GM21423 (cell line): ENCODE measurements around the gene ERICH2.

ENCODE experiments used
- ATAC-seq: cut with Tn5 transposase; IDR thresholded peaks from one replicate; pipeline ENCODE4 v1.9.1; 2021; ENCODE audit warnings: mild to moderate bottlenecking, moderate library complexity; ENCODE audit not compliant: unreplicated experiment

Gene ERICH2

DNA sequence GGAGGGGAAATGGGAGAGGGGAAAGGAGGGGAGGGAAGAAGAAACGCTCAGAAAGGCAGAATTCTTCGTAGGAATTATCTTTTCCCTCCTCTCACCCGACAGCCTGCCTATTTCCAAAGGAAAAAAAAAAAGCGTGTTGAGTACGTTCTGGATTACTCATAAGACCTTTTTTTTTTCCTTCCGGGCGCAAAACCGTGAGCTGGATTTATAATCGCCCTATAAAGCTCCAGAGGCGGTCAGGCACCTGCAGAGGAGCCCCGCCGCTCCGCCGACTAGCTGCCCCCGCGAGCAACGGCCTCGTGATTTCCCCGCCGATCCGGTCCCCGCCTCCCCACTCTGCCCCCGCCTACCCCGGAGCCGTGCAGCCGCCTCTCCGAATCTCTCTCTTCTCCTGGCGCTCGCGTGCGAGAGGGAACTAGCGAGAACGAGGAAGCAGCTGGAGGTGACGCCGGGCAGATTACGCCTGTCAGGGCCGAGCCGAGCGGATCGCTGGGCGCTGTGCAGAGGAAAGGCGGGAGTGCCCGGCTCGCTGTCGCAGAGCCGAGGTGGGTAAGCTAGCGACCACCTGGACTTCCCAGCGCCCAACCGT, 46.4 kb downstream of the ERICH2 start, which contains the start of gene GAD1:
GAD1 (plus strand) TSS at position 384 of the 589 bp plus-strand sequence. CDS start 1,705 bp downstream, outside the sequence.
- ATAC-seq: no peak

DNA sequence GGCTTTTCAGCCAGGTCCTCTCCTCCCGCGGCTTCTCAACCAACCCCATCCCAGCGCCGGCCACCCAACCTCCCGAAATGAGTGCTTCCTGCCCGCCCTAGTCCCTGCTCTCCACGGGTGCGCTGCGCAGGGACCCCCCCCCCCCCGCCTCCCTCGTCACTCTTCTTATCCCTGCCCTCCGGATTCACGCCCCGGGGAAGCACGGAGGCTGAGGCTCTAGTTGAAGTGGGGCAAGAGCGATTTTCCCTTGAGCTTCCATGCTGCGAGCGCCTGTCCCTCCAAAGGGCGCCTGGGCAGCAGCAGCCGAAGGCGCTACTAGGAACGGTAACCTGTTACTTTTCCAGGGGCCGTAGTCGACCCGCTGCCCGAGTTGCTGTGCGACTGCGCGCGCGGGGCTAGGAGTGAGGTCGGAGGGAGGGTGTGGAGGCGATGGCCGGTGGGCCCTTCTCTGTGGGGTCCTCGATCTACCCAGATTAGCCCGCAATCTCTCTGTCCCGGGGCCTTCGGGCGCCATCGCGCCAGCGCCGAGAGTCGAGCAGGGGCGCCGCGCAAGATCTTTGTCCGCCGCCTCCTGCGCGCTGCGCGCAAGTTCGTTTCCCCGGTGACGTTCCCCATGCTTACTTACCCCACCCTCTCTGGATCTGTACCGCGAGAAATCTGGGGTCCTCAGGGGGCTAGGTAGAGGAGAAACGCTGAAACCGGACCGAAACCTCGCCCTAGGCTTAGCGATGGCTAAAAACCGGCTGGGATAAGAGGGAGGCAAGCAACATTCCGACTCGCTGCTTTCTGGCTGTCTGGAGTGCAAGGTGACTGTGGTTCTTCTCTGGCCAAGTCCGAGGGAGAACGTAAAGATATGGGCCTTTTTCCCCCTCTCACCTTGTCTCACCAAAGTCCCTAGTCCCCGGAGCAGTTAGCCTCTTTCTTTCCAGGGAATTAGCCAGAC, 47.2 kb downstream of the ERICH2 start:
- no peak for ATAC-seq

DNA sequence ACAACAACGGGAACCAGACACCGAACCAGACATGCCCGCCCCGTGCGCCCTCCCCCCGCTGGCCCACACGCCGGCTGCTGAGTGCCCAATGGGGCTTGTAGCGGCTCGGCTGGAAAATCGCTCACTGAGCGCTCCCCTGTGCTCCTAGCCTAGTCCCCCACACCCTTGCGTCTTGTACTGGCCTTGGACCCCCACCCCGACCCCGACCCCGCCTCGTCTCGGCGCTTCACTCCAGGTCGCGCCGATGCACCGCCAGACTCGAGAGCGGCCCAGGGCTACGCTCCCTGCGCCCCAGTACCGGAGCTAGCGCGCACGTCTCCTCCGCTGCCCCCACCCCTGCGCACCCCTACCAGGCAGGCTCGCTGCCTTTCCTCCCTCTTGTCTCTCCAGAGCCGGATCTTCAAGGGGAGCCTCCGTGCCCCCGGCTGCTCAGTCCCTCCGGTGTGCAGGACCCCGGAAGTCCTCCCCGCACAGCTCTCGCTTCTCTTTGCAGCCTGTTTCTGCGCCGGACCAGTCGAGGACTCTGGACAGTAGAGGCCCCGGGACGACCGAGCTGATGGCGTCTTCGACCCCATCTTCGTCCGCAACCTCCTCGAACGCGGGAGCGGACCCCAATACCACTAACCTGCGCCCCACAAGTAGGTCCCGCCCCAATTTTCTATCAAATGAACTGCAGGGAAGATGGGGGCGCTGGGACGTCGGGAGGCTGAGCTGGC, 48.0 kb downstream of the ERICH2 start:
- ATAC-seq: no peak

DNA sequence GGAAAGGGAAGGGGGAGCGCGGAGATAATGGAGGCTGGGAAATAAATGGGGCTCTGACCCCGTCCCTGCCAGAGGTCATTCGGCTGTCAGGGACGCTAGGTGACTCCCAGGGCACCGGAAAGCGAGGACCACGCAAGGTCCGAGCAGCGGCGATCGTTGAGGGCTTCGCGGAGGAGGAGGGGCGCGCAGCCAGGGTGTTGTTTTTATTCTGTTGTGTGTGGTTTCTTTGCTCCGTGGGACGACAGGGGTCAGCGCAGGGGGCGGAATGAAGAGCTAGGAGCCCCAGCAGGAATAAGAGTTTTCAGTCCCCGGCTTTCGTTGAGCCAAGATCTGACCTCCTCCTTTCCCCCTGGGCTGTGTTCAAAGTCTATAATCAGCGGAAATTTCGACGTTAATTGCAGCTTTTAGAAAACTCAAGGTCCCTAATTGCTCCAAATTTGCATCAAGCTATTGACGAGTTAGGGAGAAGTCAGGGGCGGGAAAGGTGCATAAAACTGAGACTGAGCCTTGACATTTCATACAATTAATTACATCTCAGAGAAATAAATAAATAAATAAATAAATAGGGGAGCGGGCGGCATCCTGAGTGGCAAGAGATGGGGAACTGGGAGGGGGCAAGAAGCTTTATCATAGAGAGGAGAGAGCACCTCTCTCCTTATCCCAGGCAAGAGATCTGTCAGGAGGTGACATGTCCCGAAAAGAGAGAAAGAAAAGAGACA, 48.7 kb downstream of the ERICH2 start:
- no peak for ATAC-seq

DNA sequence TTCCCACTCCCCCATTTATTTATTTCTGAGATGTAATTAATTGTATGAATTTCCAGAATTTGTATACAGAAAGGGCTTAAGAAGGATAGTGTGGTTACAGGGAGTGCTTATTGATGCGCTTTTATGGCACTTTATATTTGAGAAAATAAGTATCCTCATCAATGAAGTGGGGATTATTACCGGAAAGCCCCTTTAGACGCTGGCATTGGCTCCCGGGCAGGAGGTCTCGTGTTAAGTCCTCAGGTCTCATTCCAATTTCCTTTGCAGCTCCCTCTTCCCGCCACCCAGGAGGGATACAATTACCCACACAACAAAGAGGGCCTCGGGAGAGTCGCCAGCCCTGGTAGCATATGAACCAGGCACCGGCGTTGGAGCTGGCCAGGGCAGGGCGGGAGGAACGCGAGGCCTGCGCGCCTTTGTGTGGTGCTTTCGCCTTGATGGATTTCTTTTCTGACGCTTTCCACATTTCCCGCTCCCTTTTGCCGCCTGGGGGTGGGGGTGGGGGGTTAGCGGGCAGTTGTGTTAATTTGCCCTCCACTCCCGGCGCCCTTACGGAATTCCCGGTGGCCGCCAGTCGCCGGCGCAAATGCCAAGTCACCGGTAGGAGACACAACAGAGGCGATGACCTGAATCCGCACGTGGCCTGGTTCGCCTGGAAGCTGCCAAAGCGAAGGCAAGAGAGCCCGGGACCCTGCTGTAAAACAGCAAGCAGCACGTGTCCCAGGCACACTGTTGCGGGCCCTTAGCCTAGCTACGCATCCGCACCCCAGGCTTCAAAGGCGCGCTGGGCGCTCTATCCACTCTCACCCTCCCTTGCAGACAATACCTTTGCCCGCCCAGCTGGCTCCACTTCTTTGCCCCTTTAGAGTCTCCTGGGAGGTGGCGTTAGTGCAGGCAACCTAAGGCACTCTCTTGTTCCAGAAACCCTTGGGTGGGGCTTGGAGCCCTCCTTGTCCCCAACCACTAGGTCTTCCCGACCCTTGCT, 49.8 kb downstream of the ERICH2 start:
- ATAC-seq: no peak

DNA sequence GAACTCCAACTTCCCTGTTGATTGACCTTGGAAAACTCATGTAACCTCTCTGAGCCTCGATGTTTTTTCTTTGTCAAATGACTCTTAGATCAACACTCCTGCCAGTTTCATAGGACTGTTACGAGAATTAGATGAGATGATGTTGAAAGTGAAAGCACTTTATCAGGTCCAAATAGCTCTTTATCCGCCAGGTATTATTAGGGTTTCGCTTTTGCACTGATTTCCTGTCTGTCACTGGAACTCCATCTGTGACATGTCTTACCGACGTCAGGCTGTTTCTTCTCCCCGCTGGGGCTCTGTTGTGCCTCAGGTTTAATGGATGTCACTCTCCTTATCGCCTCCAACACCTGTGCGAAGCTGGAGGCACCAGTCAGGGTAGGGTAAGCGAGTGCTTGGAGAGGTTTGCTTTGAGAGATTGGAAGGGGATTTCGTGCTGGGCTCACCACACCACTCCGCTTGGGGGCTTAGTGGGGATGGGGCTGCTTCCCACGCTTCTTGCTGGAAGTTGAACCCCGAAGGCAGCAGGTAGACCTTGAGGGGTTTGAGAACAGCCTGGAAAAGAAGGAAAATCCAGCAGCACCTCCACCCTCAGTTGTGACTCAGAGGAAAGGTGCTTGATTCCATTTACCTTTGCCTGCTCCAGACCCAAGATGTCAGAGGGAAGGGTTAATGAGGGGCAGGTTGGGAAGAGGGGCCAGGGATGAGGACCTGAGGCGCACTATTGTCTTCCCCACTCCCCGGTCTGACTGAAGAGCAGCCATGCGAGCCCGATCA, 50.8 kb downstream of the ERICH2 start:
- no peak for ATAC-seq

DNA sequence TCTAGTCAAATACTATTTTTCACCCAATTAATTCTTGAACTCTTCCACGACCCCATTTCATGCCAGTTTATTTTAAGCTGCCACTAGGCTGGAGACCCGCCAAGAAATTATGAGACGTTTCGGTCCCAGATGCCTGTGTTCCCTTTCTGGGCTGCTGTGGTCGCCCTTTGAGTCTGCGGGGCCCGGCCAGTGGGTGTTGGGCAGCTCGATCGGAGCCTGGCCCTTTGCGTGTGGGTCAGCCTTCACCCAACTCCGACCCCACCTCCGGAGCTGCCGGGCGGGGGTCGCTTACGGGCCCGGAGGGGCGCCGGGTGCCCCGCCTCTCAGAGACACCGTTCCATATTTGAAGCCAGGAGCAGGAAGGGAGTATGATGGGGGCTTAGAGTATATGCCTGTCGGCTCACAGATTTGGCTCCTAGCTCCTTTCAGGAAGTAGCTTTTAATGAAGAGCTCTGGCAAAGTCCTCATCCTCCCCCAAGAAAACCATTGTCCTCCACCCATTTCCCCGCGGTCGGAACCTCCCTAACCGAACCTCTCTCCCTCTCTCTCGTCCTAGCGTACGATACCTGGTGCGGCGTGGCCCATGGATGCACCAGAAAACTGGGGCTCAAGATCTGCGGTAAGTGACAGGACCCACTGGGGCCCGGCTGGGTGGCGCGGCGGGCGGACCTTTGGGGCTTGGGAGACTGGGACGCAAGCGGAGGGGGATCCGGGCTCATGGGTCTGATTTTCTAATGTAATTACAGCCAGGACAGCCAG, 51.5 kb downstream of the ERICH2 start:
- ATAC-seq: no peak

DNA sequence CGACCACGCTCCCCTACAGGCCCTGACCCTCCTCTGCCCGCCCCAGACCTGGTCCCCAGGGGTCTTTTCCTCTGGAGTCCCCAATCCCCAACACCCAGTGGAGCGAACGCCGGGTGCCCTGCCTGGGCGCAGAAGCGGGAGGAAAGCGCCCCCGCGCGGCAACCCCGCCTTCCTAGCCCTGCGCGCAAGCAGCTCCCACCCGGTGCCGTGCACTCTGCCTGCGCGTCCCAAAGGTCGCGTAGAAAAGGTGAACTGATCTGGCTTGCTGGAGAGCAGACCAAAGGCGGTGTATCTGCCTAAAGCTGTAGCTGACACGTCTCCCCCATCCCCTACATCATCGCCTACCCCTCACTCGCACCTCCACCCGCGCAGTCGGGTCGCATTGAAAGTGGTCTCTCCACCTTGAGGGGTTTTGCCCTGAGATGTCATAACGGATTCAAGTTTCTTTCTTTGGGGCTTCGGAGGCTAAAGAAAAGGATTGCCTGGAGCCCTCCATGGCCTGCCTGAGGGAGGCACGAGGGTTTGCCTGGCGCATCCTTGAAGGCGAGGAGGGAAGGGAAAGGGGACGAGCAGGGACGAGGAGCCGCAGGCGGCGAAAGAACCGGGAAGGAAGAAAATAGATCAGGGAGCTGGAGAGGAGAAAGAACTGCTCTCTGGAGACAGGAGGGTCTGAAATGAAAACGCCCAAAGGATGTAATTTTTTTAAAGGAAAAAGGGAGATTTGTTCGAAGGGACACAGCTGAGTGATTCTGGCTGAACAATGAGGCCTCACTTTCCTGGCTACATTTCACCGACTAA, 52.3 kb downstream of the ERICH2 start:
- ATAC-seq: no peak

DNA sequence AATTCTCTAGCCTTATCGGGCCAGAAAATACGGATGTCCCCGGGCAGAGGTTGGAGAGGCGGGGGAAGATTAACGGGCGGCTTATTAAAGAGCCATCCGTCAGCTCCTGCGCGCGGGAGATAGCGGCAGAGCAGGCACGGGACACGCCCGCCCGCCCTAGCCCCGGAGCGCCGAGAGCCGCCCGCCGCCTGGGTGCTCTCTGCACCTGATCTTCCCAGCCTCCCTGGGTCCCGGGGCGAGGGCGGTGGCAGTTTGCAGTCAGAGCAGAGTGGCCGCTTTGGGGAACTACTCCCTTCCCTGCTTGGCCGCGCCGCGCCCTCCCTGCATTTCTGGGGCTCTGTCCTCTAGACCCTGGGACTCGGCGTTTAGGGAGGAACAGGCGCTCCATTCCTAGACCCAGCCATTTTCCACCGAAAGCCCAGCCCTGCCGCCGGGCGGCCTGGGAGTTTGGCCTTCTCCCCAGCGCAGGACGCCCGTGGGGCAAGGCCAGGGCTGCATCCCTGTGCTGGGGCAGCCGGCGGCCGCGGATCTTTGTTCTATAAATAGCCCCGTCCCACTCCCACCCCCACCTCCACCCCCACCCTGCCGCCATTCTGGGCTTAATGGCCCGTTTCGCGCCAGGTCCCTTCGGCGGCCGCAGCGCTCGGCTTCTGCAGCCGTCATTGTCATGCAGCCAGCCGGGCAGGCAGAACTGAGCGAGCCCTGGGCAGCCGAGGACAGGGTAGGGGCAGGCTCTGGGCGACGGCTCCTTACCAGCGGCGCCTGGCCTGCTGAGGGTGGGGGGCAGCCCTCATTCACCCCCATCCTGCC, 53.1 kb downstream of the ERICH2 start:
- no peak for ATAC-seq

DNA sequence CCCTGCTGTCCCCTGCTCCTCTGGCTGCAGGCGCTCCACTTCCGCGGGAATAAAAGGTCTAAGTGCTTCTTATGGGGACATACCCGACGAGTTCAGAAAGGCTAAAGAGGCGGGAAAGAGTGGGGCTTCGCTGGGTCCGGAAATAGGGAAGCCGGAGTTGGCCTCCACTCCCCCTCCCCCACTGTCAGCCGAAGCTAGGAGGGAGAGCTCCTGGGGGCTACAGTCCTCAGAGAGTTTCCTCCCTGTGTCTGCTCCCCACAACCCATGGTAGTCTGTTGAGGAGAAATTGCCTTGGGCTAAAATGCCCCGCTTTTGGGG, 53.7 kb downstream of the ERICH2 start:
- ATAC-seq: no peak

DNA sequence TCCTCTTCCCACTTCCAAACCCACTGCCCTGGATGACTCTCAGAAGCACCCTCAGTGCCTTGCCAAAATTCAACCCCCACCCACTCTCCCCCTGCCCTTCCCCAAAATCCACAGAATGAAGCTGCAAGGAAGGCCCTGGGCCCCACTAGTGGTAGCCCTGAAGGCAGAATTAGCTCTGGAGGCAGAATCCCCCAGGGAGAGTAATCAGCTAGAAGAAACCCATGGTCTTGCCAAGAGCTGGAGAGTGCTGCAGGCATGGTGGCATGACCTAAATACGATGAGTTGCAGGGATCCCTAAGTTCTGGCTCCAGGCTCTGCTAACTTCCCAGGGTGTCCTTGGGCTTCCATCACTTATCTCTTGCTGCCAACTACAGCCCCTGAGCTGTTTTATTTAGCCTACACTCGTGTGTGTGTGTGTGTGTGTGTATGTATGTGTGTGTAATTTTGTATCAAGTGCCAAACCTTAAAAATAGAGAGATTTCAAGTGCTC, 54.4 kb downstream of the ERICH2 start:
- no peak for ATAC-seq

DNA sequence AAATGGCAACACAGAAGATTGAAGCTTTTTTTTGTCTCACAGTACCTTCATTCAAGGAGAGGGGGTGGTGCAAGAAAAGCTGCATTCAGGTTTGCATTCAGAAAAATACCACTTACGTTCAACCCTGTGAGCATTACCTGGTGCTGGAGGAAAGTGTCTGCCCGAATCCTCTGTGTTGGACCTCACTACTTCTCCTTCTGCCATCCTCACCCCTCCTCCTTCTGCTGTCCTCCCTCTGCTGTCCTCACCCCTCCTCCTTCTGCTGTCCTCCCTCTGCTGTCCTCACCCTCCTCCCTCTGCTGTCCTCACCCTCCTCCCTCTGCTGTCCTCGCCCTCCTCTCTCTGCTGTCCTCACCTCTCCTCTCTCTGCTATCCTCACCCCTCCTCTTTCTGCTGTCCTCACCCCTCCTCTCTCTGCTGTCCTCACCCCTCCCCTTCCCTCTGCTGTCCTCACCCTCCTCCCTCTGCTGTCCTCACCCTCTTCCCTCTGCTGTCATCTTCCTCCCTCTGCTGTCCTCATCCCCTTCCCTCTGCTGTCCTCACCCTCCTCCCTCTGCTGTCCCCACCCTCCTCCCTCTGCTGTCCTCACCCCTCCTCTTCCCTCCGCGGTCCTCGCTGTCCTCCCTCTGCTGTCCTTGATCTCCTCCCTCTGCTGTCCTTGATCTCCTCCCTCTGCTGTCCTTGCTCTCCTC, 57.8 kb downstream of the ERICH2 start:
- ATAC-seq: no peak

DNA sequence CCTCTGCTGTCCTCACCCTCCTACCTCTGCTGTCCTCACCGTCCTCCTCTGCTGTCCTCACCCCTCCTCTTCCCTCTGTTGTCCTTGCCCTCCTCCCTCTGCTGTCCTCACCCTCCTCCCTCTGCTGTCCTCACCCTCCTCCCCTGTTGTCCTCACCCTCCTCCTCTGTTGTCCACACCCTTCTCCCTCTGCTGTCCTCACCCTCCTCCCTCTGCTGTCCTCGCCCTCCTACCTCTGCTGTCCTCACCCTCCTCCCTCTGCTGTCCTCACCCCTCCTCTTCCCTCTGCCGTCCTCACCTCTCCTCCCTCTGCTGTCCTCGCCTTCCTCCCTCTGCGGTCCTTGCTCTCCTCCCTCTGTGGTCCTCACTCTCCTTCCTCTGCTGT, 58.3 kb downstream of the ERICH2 start:
- ATAC-seq: no peak

DNA sequence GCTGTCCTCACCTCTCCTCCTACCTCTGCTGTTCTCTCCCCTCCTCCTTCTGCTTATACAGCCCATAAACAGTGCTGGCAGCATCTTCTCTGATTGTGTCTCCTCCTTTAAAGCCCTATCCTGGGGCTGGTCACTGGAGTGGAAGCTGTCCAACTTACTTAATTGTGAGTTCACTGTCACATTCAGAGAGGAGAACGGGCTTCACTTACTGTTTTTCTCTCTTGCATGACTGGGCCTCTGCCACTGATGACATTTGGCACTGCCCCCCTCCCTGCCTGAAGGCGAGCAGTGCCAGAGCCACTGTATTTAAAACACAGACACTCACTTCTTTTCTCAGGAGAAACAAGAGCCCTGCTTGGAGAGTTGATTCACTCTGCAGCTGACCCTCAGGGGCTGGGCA, 58.9 kb downstream of the ERICH2 start:
- no peak for ATAC-seq

DNA sequence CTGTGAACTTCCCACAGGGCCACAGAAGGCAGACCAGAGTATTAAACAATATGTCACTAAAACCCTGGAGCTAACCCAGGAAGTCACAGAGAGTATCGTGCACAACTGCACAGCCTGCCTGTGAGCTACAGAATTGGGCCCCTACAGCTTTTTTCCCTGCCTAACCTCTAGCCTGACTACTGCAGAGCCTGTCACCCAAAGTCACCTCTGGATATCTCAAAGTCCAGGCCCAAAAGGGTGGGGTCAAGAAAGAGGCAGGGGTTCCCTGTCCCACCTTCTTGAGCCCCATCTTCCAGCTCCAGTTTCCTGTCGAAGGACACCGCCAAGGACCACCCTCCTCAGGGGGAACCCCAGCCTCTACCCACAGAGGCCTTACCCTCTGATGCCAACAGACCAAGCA, 60.0 kb downstream of the ERICH2 start:
- ATAC-seq: no peak

DNA sequence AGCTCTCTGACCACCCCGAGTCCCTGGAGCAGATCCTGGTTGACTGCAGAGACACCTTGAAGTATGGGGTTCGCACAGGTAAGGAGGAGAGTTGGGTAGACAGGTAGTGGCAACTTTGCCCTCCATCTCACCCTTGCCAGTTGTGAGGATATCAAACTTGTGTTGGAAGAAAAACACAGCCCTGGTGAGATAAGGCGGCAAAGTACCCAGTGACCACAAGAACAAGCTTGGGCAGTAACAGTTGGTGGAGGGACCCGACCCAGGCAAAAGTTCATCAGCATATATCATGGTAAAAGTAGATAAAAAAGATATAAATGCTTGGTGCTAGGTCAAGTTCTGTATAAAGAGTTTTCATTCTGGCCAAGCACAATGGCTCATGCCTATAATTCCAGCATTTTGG, 60.9 kb downstream of the ERICH2 start:
- no peak for ATAC-seq
